ENCODE data around the gene GASK1A. TPM values are rescaled to one million over a fixed set of nuclear protein-coding genes. Genes with fewer than 3 reads are reported as not detected.
"Not testable (repeated sequence)": the region's sequence is repeated elsewhere in the genome, so short reads cannot be mapped to it uniquely, and the experiment has no call there.

GASK1A gene
- total RNA-seq, 2 experiments from 2014 or later = not detected

DNA sequence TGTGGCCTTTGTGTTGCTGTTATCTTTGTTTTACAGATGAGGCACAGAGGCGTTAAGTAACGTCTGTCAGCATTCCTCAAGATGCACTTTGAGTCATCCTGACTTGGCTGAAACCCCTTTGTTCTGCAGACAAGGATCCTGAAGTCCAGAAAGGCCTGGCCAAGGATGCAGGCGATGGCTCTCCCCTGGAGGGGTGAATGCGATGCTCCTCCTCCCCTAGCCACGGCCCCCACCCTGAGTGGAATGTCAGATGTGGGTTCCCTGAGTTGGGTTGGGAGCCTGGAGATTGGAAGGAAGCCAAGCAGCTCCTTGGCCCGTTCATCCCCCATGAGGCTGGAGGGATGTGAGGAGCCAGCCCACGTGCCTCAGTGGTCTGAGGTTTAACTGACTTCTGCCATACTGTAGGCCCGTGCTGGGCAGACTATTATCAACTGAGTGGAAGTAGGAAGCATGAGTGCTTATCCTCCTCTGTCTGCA lies 83.5 kb downstream of the GASK1A start:
- Histone ChIP-seq H3K36me3 (ENCODE audit: insufficient read depth, low read length) (no peaks in the 10 kb centered on the region), H3K4me2 (ENCODE audit: low read length) (no peak overlapping the region), H3K9me3 (ENCODE audit: low read length) (no peaks in the 10 kb centered on the region), H3K27ac (ENCODE audit: low read depth, low read length, poor library complexity, severe bottlenecking) (no peak overlapping the region), H3K4me3 (ENCODE audit: low read depth, low read length, poor library complexity, severe bottlenecking) (no peak overlapping the region), H4K20me1 (ENCODE audit: insufficient read depth, low read length) (no peaks in the 10 kb centered on the region), H3K9me2 (ENCODE audit: insufficient read depth, low read length) (no peaks in the 10 kb centered on the region), H2AFZ (ENCODE audit: low read length) (no peak overlapping the region), H3K4me1 (ENCODE audit: insufficient read depth, low read length, poor library complexity, severe bottlenecking) (no peaks in the 10 kb centered on the region), H3K79me2 (ENCODE audit: insufficient read depth, low read depth, low read length) (no peaks in the 10 kb centered on the region)
- DNase-seq (ENCODE audit: low spot score) = no peak
- TF ChIP-seq EZH2phosphoT487 (IDR thresholded peaks at IDR 0.05; ENCODE audit: borderline replicate concordance, low read depth, low read length) = no peak
- TF ChIP-seq, protein P1, sequence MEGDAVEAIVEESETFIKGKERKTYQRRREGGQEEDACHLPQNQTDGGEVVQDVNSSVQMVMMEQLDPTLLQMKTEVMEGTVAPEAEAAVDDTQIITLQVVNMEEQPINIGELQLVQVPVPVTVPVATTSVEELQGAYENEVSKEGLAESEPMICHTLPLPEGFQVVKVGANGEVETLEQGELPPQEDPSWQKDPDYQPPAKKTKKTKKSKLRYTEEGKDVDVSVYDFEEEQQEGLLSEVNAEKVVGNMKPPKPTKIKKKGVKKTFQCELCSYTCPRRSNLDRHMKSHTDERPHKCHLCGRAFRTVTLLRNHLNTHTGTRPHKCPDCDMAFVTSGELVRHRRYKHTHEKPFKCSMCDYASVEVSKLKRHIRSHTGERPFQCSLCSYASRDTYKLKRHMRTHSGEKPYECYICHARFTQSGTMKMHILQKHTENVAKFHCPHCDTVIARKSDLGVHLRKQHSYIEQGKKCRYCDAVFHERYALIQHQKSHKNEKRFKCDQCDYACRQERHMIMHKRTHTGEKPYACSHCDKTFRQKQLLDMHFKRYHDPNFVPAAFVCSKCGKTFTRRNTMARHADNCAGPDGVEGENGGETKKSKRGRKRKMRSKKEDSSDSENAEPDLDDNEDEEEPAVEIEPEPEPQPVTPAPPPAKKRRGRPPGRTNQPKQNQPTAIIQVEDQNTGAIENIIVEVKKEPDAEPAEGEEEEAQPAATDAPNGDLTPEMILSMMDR (conservative IDR thresholded peaks at IDR 0.05; ENCODE audit: low read length) = no peak
- no TSS peak for BruUV-seq (replicated peaks)
- intact Hi-C loops (cut with micrococcal nuclease; ENCODE audit: unreplicated experiment) = no loop called here
- CTCF ChIA-PET (ENCODE audit: unreplicated experiment) = no interaction called here
- POLR2A ChIA-PET = no interaction called here

DNA sequence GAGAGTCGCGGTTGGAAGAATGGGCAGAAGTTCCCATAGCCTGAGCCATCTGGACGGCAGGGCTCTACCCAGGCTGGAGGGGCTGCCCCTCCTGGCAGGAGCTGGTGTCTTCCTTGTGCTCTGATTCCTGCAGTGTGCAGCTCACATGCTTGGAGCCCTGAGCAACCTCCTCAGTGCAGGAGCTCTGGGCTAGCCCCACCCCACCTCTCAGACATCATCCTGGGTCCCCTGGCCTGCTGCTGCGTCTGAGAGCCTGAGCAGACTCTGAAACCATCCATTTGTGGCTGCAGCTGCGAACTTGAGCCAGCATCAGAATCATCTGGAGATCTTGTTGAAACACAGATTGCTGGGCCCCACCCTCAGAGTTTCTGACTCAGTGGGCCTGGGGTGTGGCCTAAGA lies 84.0 kb downstream of the GASK1A start:
- intact Hi-C loops (cut with micrococcal nuclease; ENCODE audit: unreplicated experiment) = no loop called here
- Histone ChIP-seq H3K27ac (ENCODE audit: low read depth, low read length, poor library complexity, severe bottlenecking) (no peak overlapping the region), H2AFZ (ENCODE audit: low read length) (no peak overlapping the region), H3K9me3 (ENCODE audit: low read length) (no peaks in the 10 kb centered on the region), H3K9me2 (ENCODE audit: insufficient read depth, low read length) (no peaks in the 10 kb centered on the region), H3K4me3 (ENCODE audit: low read depth, low read length, poor library complexity, severe bottlenecking) (no peak overlapping the region), H3K4me1 (ENCODE audit: insufficient read depth, low read length, poor library complexity, severe bottlenecking) (no peaks in the 10 kb centered on the region), H3K79me2 (ENCODE audit: insufficient read depth, low read depth, low read length) (no peaks in the 10 kb centered on the region), H4K20me1 (ENCODE audit: insufficient read depth, low read length) (no peaks in the 10 kb centered on the region), H3K36me3 (ENCODE audit: insufficient read depth, low read length) (no peaks in the 10 kb centered on the region), H3K4me2 (ENCODE audit: low read length) (no peak overlapping the region)
- ChIA-PET POLR2A (no interaction called here), CTCF (ENCODE audit: unreplicated experiment) (no interaction called here)
- no TSS peak for BruUV-seq (replicated peaks)
- no peak for DNase-seq (ENCODE audit: low spot score)
- TF ChIP-seq, protein P1 (conservative IDR thresholded peaks at IDR 0.05; ENCODE audit: low read length) = no peak
- no peak for TF ChIP-seq EZH2phosphoT487 (IDR thresholded peaks at IDR 0.05; ENCODE audit: borderline replicate concordance, low read depth, low read length)

DNA sequence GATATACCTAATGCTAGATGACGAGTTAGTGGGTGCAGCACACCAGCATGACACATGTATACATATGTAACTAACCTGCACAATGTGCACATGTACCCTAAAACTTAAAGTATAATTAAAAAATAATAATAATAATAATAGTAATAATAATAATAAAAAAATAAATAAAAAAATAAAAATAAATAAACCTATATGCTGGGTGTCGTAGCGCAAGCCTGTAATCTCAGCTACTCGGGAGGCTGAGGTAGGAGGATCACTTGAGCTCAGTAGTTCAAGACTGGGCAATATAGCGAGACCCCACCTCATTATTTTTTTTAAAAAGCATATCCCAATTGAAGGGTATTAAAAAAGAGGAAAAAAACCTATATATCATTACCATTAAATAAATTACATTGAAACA lies 91.6 kb downstream of the GASK1A start:
- intact Hi-C loops (cut with micrococcal nuclease; ENCODE audit: unreplicated experiment); H3K79me2 ChIP-seq (ENCODE audit: insufficient read depth, low read depth, low read length); CTCF ChIA-PET (ENCODE audit: unreplicated experiment); H3K9me3 ChIP-seq (ENCODE audit: low read length); H3K4me3 ChIP-seq (ENCODE audit: low read depth, low read length, poor library complexity, severe bottlenecking); H2AFZ ChIP-seq (ENCODE audit: low read length); H3K36me3 ChIP-seq (ENCODE audit: insufficient read depth, low read length); H3K27ac ChIP-seq (ENCODE audit: low read depth, low read length, poor library complexity, severe bottlenecking); H3K4me1 ChIP-seq (ENCODE audit: insufficient read depth, low read length, poor library complexity, severe bottlenecking); BruUV-seq (replicated peaks); H4K20me1 ChIP-seq (ENCODE audit: insufficient read depth, low read length); H3K9me2 ChIP-seq (ENCODE audit: insufficient read depth, low read length); POLR2A ChIA-PET; H3K4me2 ChIP-seq (ENCODE audit: low read length); DNase-seq (ENCODE audit: low spot score): not testable (repeated sequence)

Measured in OCI-LY7 (cell line).